Measurements from ENCODE around the gene KRT77. TPM values are rescaled to one million over a fixed set of nuclear protein-coding genes. Genes with fewer than 3 reads are reported as not detected.

KRT77 gene
- polyA plus RNA-seq, 4 donors = 0.01 to 0.86 TPM; not detected in 2

DNA sequence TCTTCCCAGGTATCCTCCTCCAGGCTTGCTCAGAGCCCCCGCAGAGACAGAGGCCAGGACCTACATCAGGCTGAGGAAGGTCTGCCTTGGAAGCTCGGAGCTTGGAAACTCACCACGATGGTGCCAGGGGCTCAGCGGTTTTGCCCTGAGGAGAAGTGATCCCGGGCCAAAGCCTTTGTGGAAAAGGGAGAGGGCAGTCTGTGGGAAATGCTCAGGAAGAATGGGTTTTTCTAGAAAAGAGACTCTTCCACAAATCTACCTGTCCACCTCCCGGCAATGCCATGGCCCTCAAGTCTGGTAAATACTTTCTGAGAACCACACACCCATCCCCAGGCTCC is 59.3 kb downstream of the KRT77 start:
- H3K36me3 ChIP-seq (ENCODE audit: control insufficient read depth in 3 of 3, insufficient read depth in 2 of 3, low read depth in 1 of 3, low read length in 3 of 3) = no peaks in the 10 kb centered on the region
- no peak for FAIRE-seq
- H3K4me1 ChIP-seq (ENCODE audit: control insufficient read depth in 3 of 3, insufficient read depth in 2 of 3, low read depth in 1 of 3, low read length in 2 of 3) = peaks cover 0 to 25% (median 4%) of the 10 kb centered on the region in 3 donors
- no peaks in the 10 kb centered on the region for H3K27me3 ChIP-seq (ENCODE audit: control insufficient read depth in 3 of 3, insufficient read depth in 3 of 3, low read length in 3 of 3)
- no peak overlapping the region for H3K27ac ChIP-seq (ENCODE audit: low read depth in 1 of 3, low read length in 2 of 3)
- peaks cover 0 to 6% of the 10 kb centered on the region in 2 donors for H3K9me3 ChIP-seq (ENCODE audit: control insufficient read depth in 2 of 2, insufficient read depth in 1 of 2, low read depth in 1 of 2, low read length in 1 of 2)
- WGBS, 3 donors = 90 to 94% (median 91%) methylated on average over 6 of the region's 6 CpGs
- no peak for DNase-seq
- no peak overlapping the region for H3K4me3 ChIP-seq (ENCODE audit: low read depth in 1 of 3, low read length in 3 of 3)

- no peak for FAIRE-seq
- DNase-seq = no peak
- Histone ChIP-seq H3K27me3 (ENCODE audit: control insufficient read depth in 3 of 3, insufficient read depth in 3 of 3, low read length in 3 of 3) (no peaks in the 10 kb centered on the region), H3K4me3 (ENCODE audit: low read depth in 1 of 3, low read length in 3 of 3) (no peak overlapping the region), H3K36me3 (ENCODE audit: control insufficient read depth in 3 of 3, insufficient read depth in 2 of 3, low read depth in 1 of 3, low read length in 3 of 3) (no peaks in the 10 kb centered on the region), H3K4me1 (ENCODE audit: control insufficient read depth in 3 of 3, insufficient read depth in 2 of 3, low read depth in 1 of 3, low read length in 2 of 3) (peaks cover 0 to 25% (median 4%) of the 10 kb centered on the region in 3 donors), H3K9me3 (ENCODE audit: control insufficient read depth in 2 of 2, insufficient read depth in 1 of 2, low read depth in 1 of 2, low read length in 1 of 2) (peaks cover 0 to 6% of the 10 kb centered on the region in 2 donors), H3K27ac (ENCODE audit: low read depth in 1 of 3, low read length in 2 of 3) (no peak overlapping the region)
- 77 to 89% (median 88%) methylated on average over 8 to 10 of the region's 10 CpGs for WGBS, 3 donors
Observed at GRCh38 chr12:52643233-52644077, 59.9 kb downstream of the KRT77 start.

GRCh38 chr12:52641468-52641867 is 61.9 kb downstream of the KRT77 start:
- peaks cover 0 to 16% (median 0%) of the 10 kb centered on the region in 3 donors for H3K4me1 ChIP-seq (ENCODE audit: control insufficient read depth in 3 of 3, insufficient read depth in 2 of 3, low read depth in 1 of 3, low read length in 2 of 3)
- H3K36me3 ChIP-seq (ENCODE audit: control insufficient read depth in 3 of 3, insufficient read depth in 2 of 3, low read depth in 1 of 3, low read length in 3 of 3) = no peaks in the 10 kb centered on the region
- FAIRE-seq = no peak
- peaks cover 0 to 6% of the 10 kb centered on the region in 2 donors for H3K9me3 ChIP-seq (ENCODE audit: control insufficient read depth in 2 of 2, insufficient read depth in 1 of 2, low read depth in 1 of 2, low read length in 1 of 2)
- no peak overlapping the region for H3K27ac ChIP-seq (ENCODE audit: low read depth in 1 of 3, low read length in 2 of 3)
- no peak overlapping the region for H3K4me3 ChIP-seq (ENCODE audit: low read depth in 1 of 3, low read length in 3 of 3)
- DNase-seq = no peak
- no peaks in the 10 kb centered on the region for H3K27me3 ChIP-seq (ENCODE audit: control insufficient read depth in 3 of 3, insufficient read depth in 3 of 3, low read length in 3 of 3)
- 62 to 76% (median 74%) methylated on average over 4 of the region's 4 CpGs for WGBS, 3 donors

Other genes with a start within 250 kb of the KRT77 start
- gene KRT6C, start 229.7 kb downstream of the KRT77 start, polyA plus RNA-seq = under 1 TPM in 1 of 4 donors, not detected in 3; 0.03 TPM
- gene KRT6A, start 210.3 kb downstream of the KRT77 start, polyA plus RNA-seq = 1 to 10 TPM in 2 of 4 donors, under 1 TPM in 1, not detected in 1; 0.13 to 6.7 (median 3.2) TPM
- 1 to 10 TPM in 2 of 4 donors, under 1 TPM in 2; 0.06 to 6.5 (median 3.2) TPM for gene KRT5, start 183.1 kb downstream of the KRT77 start, polyA plus RNA-seq
- not detected for gene KRT71, start 150.4 kb downstream of the KRT77 start, polyA plus RNA-seq
- gene KRT74, start 129.7 kb downstream of the KRT77 start, polyA plus RNA-seq = under 1 TPM in 1 of 4 donors, not detected in 3; 0.27 TPM
- 10 to 100 TPM in 1 of 4 donors, 1 to 10 TPM in 2, not detected in 1; 3.2 to 24.6 (median 9.8) TPM for gene KRT72, start 102.1 kb downstream of the KRT77 start, polyA plus RNA-seq
- 1 to 10 TPM in 2 of 4 donors, under 1 TPM in 1, not detected in 1; 0.84 to 2.2 (median 1.4) TPM for gene KRT73, start 85.0 kb downstream of the KRT77 start, polyA plus RNA-seq
- gene KRT2, start 51.3 kb downstream of the KRT77 start, polyA plus RNA-seq = 1 to 10 TPM in 3 of 4 donors, not detected in 1; 1.1 to 2.2 (median 1.1) TPM
- under 1 TPM in 1 of 4 donors, not detected in 3; 0.50 TPM for gene KRT1, start 23.1 kb downstream of the KRT77 start, polyA plus RNA-seq
- gene KRT76, start 73.8 kb upstream of the KRT77 start, polyA plus RNA-seq = not detected
- gene KRT3, start 92.6 kb upstream of the KRT77 start, polyA plus RNA-seq = not detected
- gene KRT4, start 110.6 kb upstream of the KRT77 start, polyA plus RNA-seq = 10 to 100 TPM in 1 of 4 donors, 1 to 10 TPM in 2, under 1 TPM in 1; 0.04 to 12.3 (median 4.4) TPM
- under 1 TPM in 1 of 4 donors, not detected in 3; 0.31 TPM for gene KRT79, start 130.8 kb upstream of the KRT77 start, polyA plus RNA-seq
- 1 to 10 TPM in 1 of 4 donors, under 1 TPM in 2, not detected in 1; 0.30 to 1.8 (median 0.54) TPM for gene KRT78, start 145.5 kb upstream of the KRT77 start, polyA plus RNA-seq
- gene KRT8, start 201.6 kb upstream of the KRT77 start, polyA plus RNA-seq = 1,000 to 10,000 TPM; 1,795 to 3,002 (median 2,423) TPM
- 1,000 to 10,000 TPM in 1 of 4 donors, 100 to 1,000 TPM in 3; 484 to 1,243 (median 612) TPM for gene KRT18, start 245.6 kb upstream of the KRT77 start, polyA plus RNA-seq

Measured in small intestine (tissue), 7 donors.